GM12801 (cell line): ENCODE measurements around the gene KCNH2.

Experiments used
- CTCF ChIP-seq: IDR thresholded peaks from one replicate; pipeline ENCODE4 v1.5.1; 2011; ENCODE audit warnings: control low read depth; ENCODE audit not compliant: insufficient read length; ENCODE audit errors: extremely low read depth

The KCNH2 gene

GRCh38 chr7:150952331-150953050, 25.6 kb downstream of the KCNH2 start:
- no peak for TF ChIP-seq CTCF

- TF ChIP-seq CTCF = no peak
These were observed 26.6 kb downstream of the KCNH2 start for GRCh38 chr7:150951521-150951920.

- no peak for TF ChIP-seq CTCF
These were observed 27.0 kb downstream of the KCNH2 start for GRCh38 chr7:150951181-150951520.

- TF ChIP-seq CTCF = no peak
These were observed 27.5 kb downstream of the KCNH2 start for GRCh38 chr7:150950496-150951180.

- no peak for TF ChIP-seq CTCF
These were observed 28.1 kb downstream of the KCNH2 start for GRCh38 chr7:150949971-150950491.

GRCh38 chr7:150949564-150949963, 28.6 kb downstream of the KCNH2 start:
- no peak for TF ChIP-seq CTCF

GRCh38 chr7:150948791-150949251, 29.3 kb downstream of the KCNH2 start:
- no peak for TF ChIP-seq CTCF
